ENCODE data around the gene ADAMTS4.
"Not testable (repeated sequence)": the region's sequence is repeated elsewhere in the genome, so short reads cannot be mapped to it uniquely, and the experiment has no call there.

Gene ADAMTS4

GRCh38 chr1:161226320-161226711 lies 27.5 kb upstream of the ADAMTS4 start:
- peaks cover 21% of the 10 kb centered on the region for H3K4me1 ChIP-seq (ENCODE audit: low read length)
- peak overlapping the region; percentile 71 for H3K9ac ChIP-seq (ENCODE audit: low read length)
- peak overlapping the region; percentile 95 for H3K4me3 ChIP-seq (ENCODE audit: low read length)
- peaks cover 6% of the 10 kb centered on the region; the same call in 1 of the 2 replicates for H3K79me2 ChIP-seq (ENCODE audit: low read length)
- H4K20me1 ChIP-seq (ENCODE audit: insufficient read depth, low read length): no peaks in the 10 kb centered on the region
- H3K27me3 ChIP-seq (ENCODE audit: low read depth, low read length): no peaks in the 10 kb centered on the region
- TF ChIP-seq EZH2phosphoT487 (IDR thresholded peaks at IDR 0.05; ENCODE audit: low read depth) (no peak), CTCF (IDR thresholded peaks at IDR 0.05; ENCODE audit: low read depth, low read length) (no peak)
- peak overlapping the region; percentile 100 for H3K4me2 ChIP-seq (ENCODE audit: low read length)
- peak overlapping the region; percentile 16; the same call in 1 of the 2 replicates for H3K27ac ChIP-seq (ENCODE audit: low read length)
- peak overlapping the region; percentile 89; the same call in 1 of the 2 replicates for H2AFZ ChIP-seq (ENCODE audit: low read depth, low read length)
- no peaks in the 10 kb centered on the region for H3K9me3 ChIP-seq (ENCODE audit: insufficient read depth, low read length)
- H3K36me3 ChIP-seq (replicated peaks; ENCODE audit: low read depth, low read length): peaks cover 7% of the 10 kb centered on the region

GRCh38 chr1:161225534-161226319 lies 26.9 kb upstream of the ADAMTS4 start, which contains the start of gene TOMM40L:
Gene TOMM40L, plus strand, starts transcription at chr1:161226060. Its CDS starts 430 bp downstream, at chr1:161226490.
- no peak for TF ChIP-seq EZH2phosphoT487 (IDR thresholded peaks at IDR 0.05; ENCODE audit: low read depth)
- peak; percentile 84 for TF ChIP-seq CTCF (IDR thresholded peaks at IDR 0.05; ENCODE audit: low read depth, low read length)
- H3K9me3 ChIP-seq (ENCODE audit: insufficient read depth, low read length): no peaks in the 10 kb centered on the region
- no peaks in the 10 kb centered on the region for H4K20me1 ChIP-seq (ENCODE audit: insufficient read depth, low read length)
- peaks cover 6% of the 10 kb centered on the region; the same call in 1 of the 2 replicates for H3K79me2 ChIP-seq (ENCODE audit: low read length)
- H3K27ac ChIP-seq (ENCODE audit: low read length): peak within 1 kb of the TSS; percentile 67
- peak within 1 kb of the TSS; percentile 71 for H3K9ac ChIP-seq (ENCODE audit: low read length)
- H3K4me2 ChIP-seq (ENCODE audit: low read length): peak within 1 kb of the TSS; percentile 100
- H3K4me3 ChIP-seq (ENCODE audit: low read length): peak within 1 kb of the TSS; percentile 95
- H3K36me3 ChIP-seq (replicated peaks; ENCODE audit: low read depth, low read length): peaks cover 7% of the 10 kb centered on the region
- peaks cover 21% of the 10 kb centered on the region for H3K4me1 ChIP-seq (ENCODE audit: low read length)
- peak within 1 kb of the TSS; percentile 99 for H2AFZ ChIP-seq (ENCODE audit: low read depth, low read length)
- no peaks in the 10 kb centered on the region for H3K27me3 ChIP-seq (ENCODE audit: low read depth, low read length)

GRCh38 chr1:161225178-161225533 lies 26.3 kb upstream of the ADAMTS4 start:
- peaks cover 6% of the 10 kb centered on the region; the same call in 1 of the 2 replicates for H3K79me2 ChIP-seq (ENCODE audit: low read length)
- peak overlapping the region; percentile 99 for H2AFZ ChIP-seq (ENCODE audit: low read depth, low read length)
- peak overlapping the region; percentile 69 for H3K4me3 ChIP-seq (ENCODE audit: low read length)
- H3K27me3 ChIP-seq (ENCODE audit: low read depth, low read length): no peaks in the 10 kb centered on the region
- H3K4me2 ChIP-seq (ENCODE audit: low read length): peak overlapping the region; percentile 91
- peaks cover 21% of the 10 kb centered on the region for H3K4me1 ChIP-seq (ENCODE audit: low read length)
- H3K9me3 ChIP-seq (ENCODE audit: insufficient read depth, low read length): no peaks in the 10 kb centered on the region
- peak overlapping the region; percentile 67 for H3K27ac ChIP-seq (ENCODE audit: low read length)
- peaks cover 7% of the 10 kb centered on the region for H3K36me3 ChIP-seq (replicated peaks; ENCODE audit: low read depth, low read length)
- H4K20me1 ChIP-seq (ENCODE audit: insufficient read depth, low read length): no peaks in the 10 kb centered on the region
- H3K9ac ChIP-seq (ENCODE audit: low read length): peak overlapping the region; percentile 67
- no peak for TF ChIP-seq CTCF (IDR thresholded peaks at IDR 0.05; ENCODE audit: low read depth, low read length)
- TF ChIP-seq EZH2phosphoT487 (IDR thresholded peaks at IDR 0.05; ENCODE audit: low read depth): no peak

- H3K4me1 ChIP-seq (ENCODE audit: low read length): peaks cover 21% of the 10 kb centered on the region
- H4K20me1 ChIP-seq (ENCODE audit: insufficient read depth, low read length); H3K9ac ChIP-seq (ENCODE audit: low read length); H3K27me3 ChIP-seq (ENCODE audit: low read depth, low read length); H3K27ac ChIP-seq (ENCODE audit: low read length); H2AFZ ChIP-seq (ENCODE audit: low read depth, low read length); H3K4me3 ChIP-seq (ENCODE audit: low read length); H3K36me3 ChIP-seq (replicated peaks; ENCODE audit: low read depth, low read length); H3K9me3 ChIP-seq (ENCODE audit: insufficient read depth, low read length); H3K79me2 ChIP-seq (ENCODE audit: low read length): not testable (repeated sequence)
- peak overlapping the region; percentile 91 for H3K4me2 ChIP-seq (ENCODE audit: low read length)
Measured at GRCh38 chr1:161224695-161225087, 25.8 kb upstream of the ADAMTS4 start.

Measured in OCI-LY3 (cell line).